HG02943 (cell line): ENCODE data around the gene SEMG2.

Experiments
- ATAC-seq: cut with Tn5 transposase; IDR thresholded peaks from one replicate; pipeline ENCODE4 v1.9.1; 2021; ENCODE audit warnings: mild to moderate bottlenecking, low read depth, moderate library complexity; ENCODE audit not compliant: unreplicated experiment

Gene SEMG2

GRCh38 chr20:45229264-45230056 lies 8.3 kb downstream of the SEMG2 start:
- no peak for ATAC-seq

- ATAC-seq: no peak
These were observed 9.5 kb downstream of the SEMG2 start for GRCh38 chr20:45230631-45231030.

- no peak for ATAC-seq
These were observed 14.8 kb downstream of the SEMG2 start for GRCh38 chr20:45235995-45236394.

- no peak for ATAC-seq
These were observed 17.0 kb downstream of the SEMG2 start for GRCh38 chr20:45238139-45238538.

- no peak for ATAC-seq
These were observed 24.9 kb downstream of the SEMG2 start for GRCh38 chr20:45246109-45246508.

- ATAC-seq: no peak
These were observed 26.7 kb downstream of the SEMG2 start for GRCh38 chr20:45247865-45248264.

- no peak for ATAC-seq
These were observed 27.4 kb downstream of the SEMG2 start for GRCh38 chr20:45248609-45249008.

- no peak for ATAC-seq
These were observed 30.8 kb downstream of the SEMG2 start for GRCh38 chr20:45251884-45252560.

- ATAC-seq: no peak
These were observed 32.1 kb downstream of the SEMG2 start for GRCh38 chr20:45253261-45253660.

GRCh38 chr20:45254383-45255262 lies 33.5 kb downstream of the SEMG2 start, which contains the start of gene SLPI:
Gene SLPI, minus strand, starts transcription at chr20:45254564. Its CDS starts 21 bp downstream, at chr20:45254543.
- no peak for ATAC-seq

- no peak for ATAC-seq
These were observed 36.0 kb downstream of the SEMG2 start for GRCh38 chr20:45257161-45257560.

- no peak for ATAC-seq
These were observed 36.5 kb downstream of the SEMG2 start for GRCh38 chr20:45257711-45258110.

GRCh38 chr20:45258259-45258658 lies 37.1 kb downstream of the SEMG2 start:
- ATAC-seq: no peak

- ATAC-seq: no peak
These were observed 37.5 kb downstream of the SEMG2 start for GRCh38 chr20:45258664-45259063.

GRCh38 chr20:45263556-45264266 lies 42.5 kb downstream of the SEMG2 start:
- ATAC-seq: no peak

GRCh38 chr20:45266977-45267376 lies 45.8 kb downstream of the SEMG2 start:
- ATAC-seq: no peak

GRCh38 chr20:45268531-45268930 lies 47.4 kb downstream of the SEMG2 start:
- ATAC-seq: no peak

- no peak for ATAC-seq
These were observed 47.9 kb downstream of the SEMG2 start for GRCh38 chr20:45269056-45269455.

- no peak for ATAC-seq
These were observed 48.6 kb downstream of the SEMG2 start for GRCh38 chr20:45269754-45270270.
